Neural cell (in vitro differentiated cells): ENCODE results near the gene MIEF1. TPM values are rescaled to one million over a fixed set of nuclear protein-coding genes. Genes with fewer than 3 reads are reported as not detected.

ENCODE experiments used
- H2AFZ ChIP-seq: fragments of 200-600, 300-800 bp; sonication (generic), shearing (Covaris generic); 2 replicates; pipeline ENCODE4 v1.6.0; 2014; ENCODE audit warnings: low read depth, mild to moderate bottlenecking, antibody characterized with exemption, low read length, moderate library complexity
- H3F3A ChIP-seq: fragments of 200-600 bp; shearing (Covaris generic); 2 replicates; pipeline ENCODE4 v1.6.1; 2016; ENCODE audit warnings: mild to moderate bottlenecking, moderate library complexity, mixed read lengths, antibody characterized with exemption, low read length; ENCODE audit not compliant: insufficient read depth, poor library complexity, severe bottlenecking
- H3K27ac ChIP-seq: fragments of 200-600, 300-800 bp; sonication (generic), shearing (Covaris generic); 2 replicates; pipeline ENCODE4 v1.5.1; 2014; ENCODE audit warnings: mild to moderate bottlenecking, low read length, moderate library complexity
- H3K27me3 ChIP-seq: fragments of 300-800, 200-600 bp; sonication (generic), shearing (Covaris generic); 2 replicates; pipeline ENCODE4 v1.6.0; 2014; ENCODE audit warnings: mild to moderate bottlenecking, low read depth, low read length, moderate library complexity; ENCODE audit not compliant: insufficient read depth
- H3K36me3 ChIP-seq: fragments of 300-800, 200-600 bp; sonication (generic), shearing (Covaris generic); 2 replicates; pipeline ENCODE4 v1.5.1; 2014; ENCODE audit warnings: mild to moderate bottlenecking, antibody characterized with exemption, low read length, moderate library complexity; ENCODE audit not compliant: insufficient read depth
- H3K4me2 ChIP-seq: fragments of 300-800, 200-600 bp; sonication (generic), shearing (Covaris generic); 2 replicates; pipeline ENCODE4 v1.6.0; 2014; ENCODE audit warnings: mild to moderate bottlenecking, low read length
- H3K4me3 ChIP-seq: fragments of 300-800, 200-600 bp; sonication (generic), shearing (Covaris generic); 2 replicates; pipeline ENCODE4 v1.5.1; 2014; ENCODE audit warnings: mild to moderate bottlenecking, low read length, moderate library complexity
- H3K79me2 ChIP-seq: fragments of 200-600 bp; shearing (Covaris generic); replicated peaks from 2 replicates; pipeline ENCODE4 v1.6.0; 2014; ENCODE audit warnings: mild to moderate bottlenecking, low read length, moderate library complexity; ENCODE audit not compliant: insufficient read depth
- H3K9ac ChIP-seq: fragments of 300-800, 200-600 bp; sonication (generic), shearing (Covaris generic); 2 replicates; pipeline ENCODE4 v1.6.1; 2016; ENCODE audit warnings: mild to moderate bottlenecking, low read length, mixed read lengths
- H3K9me2 ChIP-seq: fragments of 200-600 bp; shearing (Covaris generic); 2 replicates; pipeline ENCODE4 v1.6.1; 2016; ENCODE audit warnings: mild to moderate bottlenecking, low read length, mixed read lengths; ENCODE audit not compliant: insufficient read depth
- H3K9me3 ChIP-seq: fragments of 200-600, 300-800 bp; sonication (generic), shearing (Covaris generic); 2 replicates; pipeline ENCODE4 v1.6.1; 2016; ENCODE audit warnings: mild to moderate bottlenecking, mixed run types, low read length, moderate library complexity, mixed read lengths
- H4K20me1 ChIP-seq: fragments of 200-600 bp; shearing (Covaris generic); 2 replicates; pipeline ENCODE4 v1.6.1; 2016; ENCODE audit warnings: mild to moderate bottlenecking, mixed run types; ENCODE audit not compliant: insufficient read depth
- EP300 ChIP-seq: fragments of 450-650 bp; conservative IDR thresholded peaks from 2 replicates; pipeline ENCODE4 v1.6.1; 2014; ENCODE audit warnings: antibody characterized with exemption, mild to moderate bottlenecking, moderate library complexity; ENCODE audit not compliant: poor library complexity, severe bottlenecking
- EZH2 ChIP-seq: fragments of 200-600, 300-800 bp; shearing (Covaris generic), sonication (generic); IDR thresholded peaks from 2 replicates; pipeline ENCODE4 v1.6.1; 2014; ENCODE audit warnings: antibody characterized with exemption, low read length, borderline replicate concordance, mild to moderate bottlenecking; ENCODE audit not compliant: insufficient read depth, poor library complexity, severe bottlenecking
- MXI1 ChIP-seq: fragments of 450-650 bp; conservative IDR thresholded peaks from 2 replicates; pipeline ENCODE4 v1.6.1; 2014; ENCODE audit warnings: antibody characterized with exemption, mild to moderate bottlenecking; ENCODE audit not compliant: poor library complexity, severe bottlenecking
- POLR2AphosphoS5 ChIP-seq: IDR thresholded peaks from 2 replicates; pipeline ENCODE4 v1.6.1; 2012
- RAD21 ChIP-seq: fragments of 450-650 bp; conservative IDR thresholded peaks from 2 replicates; pipeline ENCODE4 v1.6.1; 2014; ENCODE audit warnings: antibody characterized with exemption, mild to moderate bottlenecking, moderate library complexity
- REST ChIP-seq: IDR thresholded peaks from 2 replicates; pipeline ENCODE4 v1.6.1; 2012; ENCODE audit warnings: borderline replicate concordance
- SMC3 ChIP-seq: fragments of 450-650 bp; conservative IDR thresholded peaks from 2 replicates; pipeline ENCODE4 v1.6.1; 2014; ENCODE audit warnings: antibody characterized with exemption, mild to moderate bottlenecking, moderate library complexity; ENCODE audit not compliant: poor library complexity
- TAF1 ChIP-seq: IDR thresholded peaks from 2 replicates; pipeline ENCODE4 v1.6.1; 2012; ENCODE audit warnings: low read depth
- polyA plus RNA-seq: library from polyadenylated mRNA; depleted of rRNA; stranded (reverse); fragments of >200 nt; gene quantifications from 2 replicates; pipeline ENCODE4 v1.2.3, GENCODE V29; 2014
- TF ChIP-seq, protein P1 (sequence below): fragments of 450-650 bp; IDR thresholded peaks from 2 replicates; pipeline ENCODE4 v1.5.1; 2014; ENCODE audit warnings: antibody characterized with exemption, mild to moderate bottlenecking, moderate library complexity; ENCODE audit not compliant: poor library complexity, severe bottlenecking

Gene MIEF1
- polyA plus RNA-seq, 1 donor from 2014 or later: 19.8 TPM

DNA sequence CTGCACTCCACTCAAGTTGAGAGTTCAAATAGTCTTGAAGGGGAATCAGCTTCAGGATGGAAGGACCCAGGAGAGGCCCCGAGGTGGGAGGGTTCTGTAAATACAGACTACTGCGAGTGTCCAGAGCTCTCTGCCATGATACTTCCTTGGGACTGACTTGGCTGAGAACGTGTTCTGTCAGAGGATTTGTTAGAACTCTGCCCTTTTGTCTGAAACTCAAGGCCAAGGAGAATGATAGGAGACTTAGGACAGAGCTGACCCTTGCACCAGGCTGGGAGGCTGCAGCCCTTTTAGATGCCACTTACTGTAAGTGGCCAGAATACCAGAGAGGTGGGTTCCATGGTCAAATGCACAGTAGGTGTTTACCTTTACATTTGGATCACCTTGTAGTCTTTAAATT lies 15.4 kb downstream of the MIEF1 start:
- H3K27me3 ChIP-seq: no peaks in the 10 kb centered on the region
- TF ChIP-seq RAD21 (no peak), TAF1 (no peak), EP300 (no peak)
- no peak overlapping the region for H3K27ac ChIP-seq
- no peak overlapping the region for H3K9ac ChIP-seq
- peaks cover 20% of the 10 kb centered on the region for H3K79me2 ChIP-seq
- no peak overlapping the region for H3K4me2 ChIP-seq
- no peaks in the 10 kb centered on the region for H3K9me3 ChIP-seq
- no peak overlapping the region for H2AFZ ChIP-seq
- H3K4me3 ChIP-seq: no peak overlapping the region
- peaks cover 6% of the 10 kb centered on the region for H4K20me1 ChIP-seq
- no peaks in the 10 kb centered on the region for H3K9me2 ChIP-seq
- H3F3A ChIP-seq: peaks cover 4% of the 10 kb centered on the region
- H3K36me3 ChIP-seq: peaks cover 13% of the 10 kb centered on the region

DNA sequence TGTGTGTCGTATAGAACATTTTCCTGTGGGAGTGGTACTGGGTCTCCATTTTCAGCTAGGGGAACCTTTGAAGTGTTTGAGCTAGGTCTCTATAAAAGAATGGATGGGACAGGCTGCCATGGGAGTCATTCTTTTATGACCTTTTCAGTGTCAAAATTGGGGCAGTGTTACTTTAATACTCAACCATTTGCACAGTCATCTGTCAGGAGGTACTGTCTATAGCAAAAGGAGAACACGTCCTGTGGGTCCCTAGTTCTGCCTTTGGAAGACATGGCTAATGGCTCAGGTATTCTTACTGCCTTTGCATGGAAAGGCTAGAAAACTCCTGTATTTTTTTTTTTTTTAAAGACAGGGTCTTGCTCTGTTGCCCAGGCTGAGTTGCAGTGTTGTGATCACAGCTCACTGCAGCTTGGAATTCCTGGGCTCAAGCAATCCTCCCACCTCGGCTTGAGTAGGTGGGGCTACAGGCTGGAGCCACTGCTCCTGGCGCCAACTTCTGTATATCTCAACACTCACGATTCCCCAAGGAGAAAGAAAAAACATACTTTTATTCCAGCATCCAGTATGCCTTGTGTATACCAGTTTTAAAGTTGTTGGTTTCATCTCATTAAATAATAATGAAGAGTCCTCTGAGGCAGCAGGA lies 16.2 kb downstream of the MIEF1 start:
- Histone ChIP-seq H3K9ac (no peak overlapping the region), H3F3A (peaks cover 4% of the 10 kb centered on the region), H3K79me2 (peaks cover 28% of the 10 kb centered on the region), H3K27ac (peak overlapping the region; percentile 98), H3K4me2 (no peak overlapping the region), H2AFZ (no peak overlapping the region), H3K9me3 (no peaks in the 10 kb centered on the region), H4K20me1 (peaks cover 14% of the 10 kb centered on the region), H3K9me2 (no peaks in the 10 kb centered on the region), H3K27me3 (no peaks in the 10 kb centered on the region), H3K4me3 (peak overlapping the region; percentile 78), H3K36me3 (peaks cover 13% of the 10 kb centered on the region)
- TF ChIP-seq POLR2AphosphoS5 (no peak), RAD21 (no peak), EP300 (no peak), EZH2 (no peak), TAF1 (no peak)
- TF ChIP-seq, protein P1, sequence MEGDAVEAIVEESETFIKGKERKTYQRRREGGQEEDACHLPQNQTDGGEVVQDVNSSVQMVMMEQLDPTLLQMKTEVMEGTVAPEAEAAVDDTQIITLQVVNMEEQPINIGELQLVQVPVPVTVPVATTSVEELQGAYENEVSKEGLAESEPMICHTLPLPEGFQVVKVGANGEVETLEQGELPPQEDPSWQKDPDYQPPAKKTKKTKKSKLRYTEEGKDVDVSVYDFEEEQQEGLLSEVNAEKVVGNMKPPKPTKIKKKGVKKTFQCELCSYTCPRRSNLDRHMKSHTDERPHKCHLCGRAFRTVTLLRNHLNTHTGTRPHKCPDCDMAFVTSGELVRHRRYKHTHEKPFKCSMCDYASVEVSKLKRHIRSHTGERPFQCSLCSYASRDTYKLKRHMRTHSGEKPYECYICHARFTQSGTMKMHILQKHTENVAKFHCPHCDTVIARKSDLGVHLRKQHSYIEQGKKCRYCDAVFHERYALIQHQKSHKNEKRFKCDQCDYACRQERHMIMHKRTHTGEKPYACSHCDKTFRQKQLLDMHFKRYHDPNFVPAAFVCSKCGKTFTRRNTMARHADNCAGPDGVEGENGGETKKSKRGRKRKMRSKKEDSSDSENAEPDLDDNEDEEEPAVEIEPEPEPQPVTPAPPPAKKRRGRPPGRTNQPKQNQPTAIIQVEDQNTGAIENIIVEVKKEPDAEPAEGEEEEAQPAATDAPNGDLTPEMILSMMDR: no peak

- no peaks in the 10 kb centered on the region for H3K9me3 ChIP-seq
- H3K36me3 ChIP-seq: peaks cover 4% of the 10 kb centered on the region
- H2AFZ ChIP-seq: peak overlapping the region; percentile 73
- no peak for TF ChIP-seq TAF1
- TF ChIP-seq EZH2: no peak
- TF ChIP-seq REST: no peak
- no peak for TF ChIP-seq MXI1
- no peak for TF ChIP-seq SMC3
- no peak for TF ChIP-seq EP300
- no peak for TF ChIP-seq RAD21
- TF ChIP-seq, protein P1: no peak
- TF ChIP-seq POLR2AphosphoS5: no peak
- H3K27me3 ChIP-seq: no peaks in the 10 kb centered on the region
- peak overlapping the region; percentile 69 for H3K4me2 ChIP-seq
- peaks cover 35% of the 10 kb centered on the region for H3K79me2 ChIP-seq
- peak overlapping the region; percentile 98 for H3K27ac ChIP-seq
- H3K4me3 ChIP-seq: peak overlapping the region; percentile 78
- H3K9ac ChIP-seq: peak overlapping the region; percentile 100
- H4K20me1 ChIP-seq: peaks cover 16% of the 10 kb centered on the region
- no peaks in the 10 kb centered on the region for H3K9me2 ChIP-seq
- peaks cover 4% of the 10 kb centered on the region for H3F3A ChIP-seq
Observed at GRCh38 chr22:39518996-39519680, 17.0 kb downstream of the MIEF1 start.
